Erythroblast (primary cell): ENCODE measurements around the gene ADGRV1.

Experiments
- DNase-seq, 2 experiments: peaks; one replicate each; lab custom pipeline; 2025; lab: John Stamatoyannopoulos, UW
- GATA1 ChIP-seq: IDR thresholded peaks from 2 replicates; pipeline ENCODE4 v1.6.1; 2011; ENCODE audit warnings: low read depth, mild to moderate bottlenecking, control low read depth, low read length, moderate library complexity
- POLR2A ChIP-seq: IDR thresholded peaks from 2 replicates; pipeline ENCODE4 v1.6.1; 2011; ENCODE audit warnings: mild to moderate bottlenecking, low read length

The ADGRV1 gene

GRCh38 chr5:90545511-90545910, 13.1 kb upstream of the ADGRV1 start:
- TF ChIP-seq POLR2A, result no peak
- TF ChIP-seq GATA1, result no peak
- DNase-seq, result no peak

- TF ChIP-seq POLR2A, result no peak
- no peak for TF ChIP-seq GATA1
- no peak for DNase-seq
Observed at GRCh38 chr5:90546216-90546837, 12.3 kb upstream of the ADGRV1 start.

GRCh38 chr5:90547072-90547536, 11.5 kb upstream of the ADGRV1 start:
- TF ChIP-seq GATA1, result no peak
- no peak for TF ChIP-seq POLR2A
- no peak for DNase-seq

GRCh38 chr5:90548069-90548593, 10.5 kb upstream of the ADGRV1 start:
- no peak for DNase-seq
- TF ChIP-seq POLR2A, result no peak
- TF ChIP-seq GATA1, result no peak

GRCh38 chr5:90549223-90549622, 9.4 kb upstream of the ADGRV1 start:
- no peak for TF ChIP-seq GATA1
- TF ChIP-seq POLR2A, result no peak
- no peak for DNase-seq

GRCh38 chr5:90549729-90550275, 8.8 kb upstream of the ADGRV1 start:
- TF ChIP-seq GATA1 (no peak), POLR2A (no peak)
- DNase-seq, result no peak

GRCh38 chr5:90550963-90551362, 7.6 kb upstream of the ADGRV1 start:
- TF ChIP-seq GATA1, result no peak
- no peak for DNase-seq

GRCh38 chr5:90551376-90551775, 7.2 kb upstream of the ADGRV1 start:
- no peak for TF ChIP-seq POLR2A
- TF ChIP-seq GATA1, result no peak
- DNase-seq, result no peak

- no peak for DNase-seq
- TF ChIP-seq GATA1 (no peak), POLR2A (no peak)
Observed at GRCh38 chr5:90553711-90554110, 4.9 kb upstream of the ADGRV1 start.

- TF ChIP-seq GATA1 (no peak), POLR2A (no peak)
- no peak for DNase-seq
Observed at GRCh38 chr5:90554358-90555006, 4.1 kb upstream of the ADGRV1 start.

- no peak for DNase-seq
Observed at GRCh38 chr5:90555666-90556065, 2.9 kb upstream of the ADGRV1 start.

GRCh38 chr5:90557391-90557790, 1.2 kb upstream of the ADGRV1 start:
- no peak for TF ChIP-seq GATA1
- no peak for TF ChIP-seq POLR2A
- DNase-seq, result no peak

More at GRCh38 chr5:90555666-90556065, 2.9 kb upstream of the ADGRV1 start:
- TF ChIP-seq GATA1 (no peak), POLR2A (no peak)

- TF ChIP-seq POLR2A (no peak), GATA1 (no peak)
- no peak for DNase-seq
Observed at GRCh38 chr5:90557871-90558270, 726 bp upstream of the ADGRV1 start.

GRCh38 chr5:90560771-90561170, 2.2 kb downstream of the ADGRV1 start:
- no peak for DNase-seq
- TF ChIP-seq GATA1, result no peak
- TF ChIP-seq POLR2A, result no peak

- TF ChIP-seq GATA1, result no peak
- no peak for DNase-seq
Observed at GRCh38 chr5:90561766-90562165, 3.2 kb downstream of the ADGRV1 start.

GRCh38 chr5:90562341-90562740, 3.7 kb downstream of the ADGRV1 start:
- no peak for DNase-seq
- TF ChIP-seq GATA1 (no peak), POLR2A (no peak)
